ENCODE results near the gene FOXD4L6.
"Not testable (repeated sequence)": the region's sequence is repeated elsewhere in the genome, so short reads cannot be mapped to it uniquely, and the experiment has no call there.

DNA sequence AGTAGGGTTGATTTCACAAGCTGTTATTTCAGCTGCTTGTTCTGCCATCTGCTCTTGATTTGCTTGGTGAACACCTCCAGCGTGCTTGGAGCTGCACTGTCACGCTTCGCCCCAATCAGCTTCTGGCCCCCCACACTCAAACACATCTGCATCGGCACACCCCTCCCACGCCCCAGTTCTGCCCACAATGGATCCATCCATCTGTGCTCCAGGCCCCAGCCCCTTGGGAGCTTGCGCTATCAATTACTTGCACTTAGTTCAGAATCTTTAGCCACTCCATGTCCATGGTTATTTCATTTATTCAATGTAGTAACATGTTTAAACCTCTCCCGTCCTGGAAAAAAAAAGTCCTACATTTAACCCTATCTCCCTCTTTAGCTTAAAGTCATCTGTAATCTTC is 28.0 kb downstream of the FOXD4L6 start:
- TF ChIP-seq, protein P1, sequence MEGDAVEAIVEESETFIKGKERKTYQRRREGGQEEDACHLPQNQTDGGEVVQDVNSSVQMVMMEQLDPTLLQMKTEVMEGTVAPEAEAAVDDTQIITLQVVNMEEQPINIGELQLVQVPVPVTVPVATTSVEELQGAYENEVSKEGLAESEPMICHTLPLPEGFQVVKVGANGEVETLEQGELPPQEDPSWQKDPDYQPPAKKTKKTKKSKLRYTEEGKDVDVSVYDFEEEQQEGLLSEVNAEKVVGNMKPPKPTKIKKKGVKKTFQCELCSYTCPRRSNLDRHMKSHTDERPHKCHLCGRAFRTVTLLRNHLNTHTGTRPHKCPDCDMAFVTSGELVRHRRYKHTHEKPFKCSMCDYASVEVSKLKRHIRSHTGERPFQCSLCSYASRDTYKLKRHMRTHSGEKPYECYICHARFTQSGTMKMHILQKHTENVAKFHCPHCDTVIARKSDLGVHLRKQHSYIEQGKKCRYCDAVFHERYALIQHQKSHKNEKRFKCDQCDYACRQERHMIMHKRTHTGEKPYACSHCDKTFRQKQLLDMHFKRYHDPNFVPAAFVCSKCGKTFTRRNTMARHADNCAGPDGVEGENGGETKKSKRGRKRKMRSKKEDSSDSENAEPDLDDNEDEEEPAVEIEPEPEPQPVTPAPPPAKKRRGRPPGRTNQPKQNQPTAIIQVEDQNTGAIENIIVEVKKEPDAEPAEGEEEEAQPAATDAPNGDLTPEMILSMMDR (IDR thresholded peaks at IDR 0.05 in 2 of 3, conservative IDR thresholded peaks at IDR 0.05 in 1 of 3; ENCODE audit: control insufficient read depth in 2 of 3, extremely low read depth in 1 of 3, insufficient read depth in 1 of 3, low read depth in 3 of 3, low read length in 3 of 3): not testable (repeated sequence)
- TF ChIP-seq TAF1 (IDR thresholded peaks at IDR 0.05; ENCODE audit: borderline replicate concordance, low read depth, low read length); HDAC2 (IDR thresholded peaks at IDR 0.05); SP1 (IDR thresholded peaks at IDR 0.05; ENCODE audit: low read depth, low read length); NR2C1 (IDR thresholded peaks at IDR 0.05): not testable (repeated sequence)
- TF ChIP-seq, protein P2, sequence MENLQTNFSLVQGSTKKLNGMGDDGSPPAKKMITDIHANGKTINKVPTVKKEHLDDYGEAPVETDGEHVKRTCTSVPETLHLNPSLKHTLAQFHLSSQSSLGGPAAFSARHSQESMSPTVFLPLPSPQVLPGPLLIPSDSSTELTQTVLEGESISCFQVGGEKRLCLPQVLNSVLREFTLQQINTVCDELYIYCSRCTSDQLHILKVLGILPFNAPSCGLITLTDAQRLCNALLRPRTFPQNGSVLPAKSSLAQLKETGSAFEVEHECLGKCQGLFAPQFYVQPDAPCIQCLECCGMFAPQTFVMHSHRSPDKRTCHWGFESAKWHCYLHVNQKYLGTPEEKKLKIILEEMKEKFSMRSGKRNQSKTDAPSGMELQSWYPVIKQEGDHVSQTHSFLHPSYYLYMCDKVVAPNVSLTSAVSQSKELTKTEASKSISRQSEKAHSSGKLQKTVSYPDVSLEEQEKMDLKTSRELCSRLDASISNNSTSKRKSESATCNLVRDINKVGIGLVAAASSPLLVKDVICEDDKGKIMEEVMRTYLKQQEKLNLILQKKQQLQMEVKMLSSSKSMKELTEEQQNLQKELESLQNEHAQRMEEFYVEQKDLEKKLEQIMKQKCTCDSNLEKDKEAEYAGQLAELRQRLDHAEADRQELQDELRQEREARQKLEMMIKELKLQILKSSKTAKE (IDR thresholded peaks at IDR 0.05; ENCODE audit: low read depth, poor library complexity, severe bottlenecking): not testable (repeated sequence)
